Measurements from ENCODE around the gene FAM222A.

The FAM222A gene

DNA sequence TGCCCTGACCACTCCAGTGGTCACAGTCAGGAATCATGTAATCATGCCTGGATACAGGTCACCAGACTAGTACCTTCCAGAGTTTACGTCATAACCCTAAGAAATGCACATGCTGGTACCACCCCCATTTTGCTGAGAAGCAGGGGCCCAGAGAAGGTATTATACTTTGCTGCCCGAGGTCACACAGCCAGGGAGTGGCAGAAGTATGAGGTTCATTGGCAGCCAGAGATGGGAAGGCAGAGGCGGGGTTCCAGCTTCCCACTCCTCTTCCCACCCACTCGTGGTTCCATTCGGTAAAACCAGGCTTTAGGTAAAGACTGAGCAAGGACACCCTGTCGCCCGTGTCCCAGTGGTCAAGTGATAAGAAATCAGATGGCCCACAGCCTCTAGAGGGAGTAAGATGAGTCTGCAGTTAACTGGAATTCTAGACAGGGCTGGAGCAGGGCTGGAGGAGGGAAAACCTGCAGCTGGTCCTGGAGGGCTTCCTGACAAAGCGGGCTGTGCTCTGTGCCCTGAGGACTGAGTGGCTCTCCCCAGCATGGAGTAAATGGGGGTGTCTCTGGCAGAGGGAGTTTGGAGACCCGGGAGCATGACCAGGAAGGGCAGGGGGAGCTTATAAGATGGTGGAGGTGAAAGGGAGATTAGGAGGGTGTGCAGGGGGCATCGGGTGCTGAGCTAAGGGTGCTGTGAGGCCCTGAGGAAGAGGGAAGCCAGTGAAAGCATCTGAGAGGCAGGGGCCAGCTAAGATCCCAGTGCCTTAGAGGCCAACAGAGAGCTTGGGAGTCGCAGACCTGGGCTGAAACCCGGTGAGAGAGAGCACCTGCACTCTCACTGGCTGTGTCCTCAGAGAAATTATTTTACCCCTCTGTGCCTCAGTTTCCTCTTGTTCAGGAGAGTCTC is 5.7 kb downstream of the FAM222A start:
- no peak overlapping the region for H3K4me3 ChIP-seq (ENCODE audit: control insufficient read depth, low read depth, low read length)
- TF ChIP-seq, protein P1, sequence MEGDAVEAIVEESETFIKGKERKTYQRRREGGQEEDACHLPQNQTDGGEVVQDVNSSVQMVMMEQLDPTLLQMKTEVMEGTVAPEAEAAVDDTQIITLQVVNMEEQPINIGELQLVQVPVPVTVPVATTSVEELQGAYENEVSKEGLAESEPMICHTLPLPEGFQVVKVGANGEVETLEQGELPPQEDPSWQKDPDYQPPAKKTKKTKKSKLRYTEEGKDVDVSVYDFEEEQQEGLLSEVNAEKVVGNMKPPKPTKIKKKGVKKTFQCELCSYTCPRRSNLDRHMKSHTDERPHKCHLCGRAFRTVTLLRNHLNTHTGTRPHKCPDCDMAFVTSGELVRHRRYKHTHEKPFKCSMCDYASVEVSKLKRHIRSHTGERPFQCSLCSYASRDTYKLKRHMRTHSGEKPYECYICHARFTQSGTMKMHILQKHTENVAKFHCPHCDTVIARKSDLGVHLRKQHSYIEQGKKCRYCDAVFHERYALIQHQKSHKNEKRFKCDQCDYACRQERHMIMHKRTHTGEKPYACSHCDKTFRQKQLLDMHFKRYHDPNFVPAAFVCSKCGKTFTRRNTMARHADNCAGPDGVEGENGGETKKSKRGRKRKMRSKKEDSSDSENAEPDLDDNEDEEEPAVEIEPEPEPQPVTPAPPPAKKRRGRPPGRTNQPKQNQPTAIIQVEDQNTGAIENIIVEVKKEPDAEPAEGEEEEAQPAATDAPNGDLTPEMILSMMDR (IDR thresholded peaks at IDR 0.05; ENCODE audit: control insufficient read depth, insufficient read depth, low read depth, low read length, missing control alignments): peak; percentile 40
- DNase-seq (ENCODE audit: low read depth): no peak

DNA sequence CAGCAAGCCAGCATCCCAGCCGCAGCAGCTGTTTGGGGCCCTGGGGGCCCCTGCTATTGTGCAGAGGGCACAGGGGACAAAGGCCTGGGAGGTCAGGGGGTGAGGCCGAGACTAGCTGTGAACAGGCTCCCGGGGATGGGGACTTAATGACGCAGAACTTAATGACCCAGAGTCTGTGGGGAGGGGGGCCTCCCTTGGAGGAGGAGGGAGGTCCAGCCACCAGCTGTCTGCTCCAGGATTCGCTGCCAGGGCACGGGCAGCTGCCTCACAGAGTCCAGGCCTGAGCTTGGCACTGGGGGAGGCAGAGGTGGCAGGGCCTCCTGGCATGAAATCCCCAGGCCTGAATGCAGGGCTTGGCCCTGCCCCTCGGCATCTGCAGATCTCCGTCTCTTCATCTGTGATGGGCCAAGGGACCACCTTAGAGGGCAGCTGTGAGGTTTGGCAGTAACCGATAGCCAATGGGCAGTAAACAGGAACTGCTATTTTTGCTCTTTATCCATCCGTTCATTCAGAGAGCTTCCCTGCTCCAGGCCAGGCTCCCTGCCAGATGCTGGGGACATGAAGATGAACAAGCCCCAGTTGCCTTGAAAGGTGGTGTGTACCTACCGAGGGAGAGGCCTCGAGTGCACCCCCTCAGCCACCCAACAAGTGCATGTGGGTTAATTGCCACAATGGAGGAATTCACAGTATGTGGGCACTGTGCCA is 6.7 kb downstream of the FAM222A start:
- H3K4me3 ChIP-seq (ENCODE audit: control insufficient read depth, low read depth, low read length): no peak overlapping the region
- no peak for DNase-seq (ENCODE audit: low read depth)
- TF ChIP-seq, protein P1 (IDR thresholded peaks at IDR 0.05; ENCODE audit: control insufficient read depth, insufficient read depth, low read depth, low read length, missing control alignments): no peak

DNA sequence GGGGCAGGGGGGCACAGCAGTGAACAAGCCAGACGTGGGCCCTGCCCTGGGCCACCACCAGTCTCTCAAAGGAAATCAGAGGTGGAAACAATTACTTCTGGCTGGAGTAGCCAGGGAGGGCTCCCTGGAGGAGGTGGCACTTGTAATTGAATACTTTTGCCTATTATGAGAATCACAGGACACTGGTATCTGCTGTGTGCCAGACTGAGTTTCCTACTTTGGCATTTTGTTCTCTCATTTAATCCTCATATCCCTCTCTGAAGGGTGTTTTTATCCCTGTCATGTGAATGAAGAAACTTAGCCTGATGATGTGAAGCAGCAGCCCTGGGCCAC is 7.2 kb downstream of the FAM222A start:
- no peak for DNase-seq (ENCODE audit: low read depth)
- no peak overlapping the region for H3K4me3 ChIP-seq (ENCODE audit: control insufficient read depth, low read depth, low read length)
- TF ChIP-seq, protein P1 (IDR thresholded peaks at IDR 0.05; ENCODE audit: control insufficient read depth, insufficient read depth, low read depth, low read length, missing control alignments): no peak

DNA sequence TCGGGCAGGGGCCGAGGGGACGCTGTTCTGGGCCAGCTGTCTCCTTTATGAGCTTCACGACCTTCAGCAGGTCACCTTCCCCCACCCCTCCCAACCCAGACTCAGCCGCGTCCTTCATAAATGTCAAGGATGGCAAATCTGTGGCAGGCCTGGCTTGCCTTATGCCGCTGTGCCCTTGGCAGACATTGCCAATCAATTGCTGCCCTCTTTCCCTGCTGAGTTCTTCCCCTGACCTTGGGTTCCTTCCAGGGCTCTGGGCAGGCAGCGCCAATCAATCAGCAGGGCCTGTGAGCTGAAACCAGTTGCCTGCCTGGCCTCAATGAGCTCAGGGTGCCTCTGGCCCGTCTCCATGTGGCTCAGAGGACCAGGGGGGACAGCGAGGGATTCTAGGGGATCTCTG is 7.7 kb downstream of the FAM222A start:
- TF ChIP-seq, protein P1 (IDR thresholded peaks at IDR 0.05; ENCODE audit: control insufficient read depth, insufficient read depth, low read depth, low read length, missing control alignments): no peak
- no peak for DNase-seq (ENCODE audit: low read depth)
- no peak overlapping the region for H3K4me3 ChIP-seq (ENCODE audit: control insufficient read depth, low read depth, low read length)

DNA sequence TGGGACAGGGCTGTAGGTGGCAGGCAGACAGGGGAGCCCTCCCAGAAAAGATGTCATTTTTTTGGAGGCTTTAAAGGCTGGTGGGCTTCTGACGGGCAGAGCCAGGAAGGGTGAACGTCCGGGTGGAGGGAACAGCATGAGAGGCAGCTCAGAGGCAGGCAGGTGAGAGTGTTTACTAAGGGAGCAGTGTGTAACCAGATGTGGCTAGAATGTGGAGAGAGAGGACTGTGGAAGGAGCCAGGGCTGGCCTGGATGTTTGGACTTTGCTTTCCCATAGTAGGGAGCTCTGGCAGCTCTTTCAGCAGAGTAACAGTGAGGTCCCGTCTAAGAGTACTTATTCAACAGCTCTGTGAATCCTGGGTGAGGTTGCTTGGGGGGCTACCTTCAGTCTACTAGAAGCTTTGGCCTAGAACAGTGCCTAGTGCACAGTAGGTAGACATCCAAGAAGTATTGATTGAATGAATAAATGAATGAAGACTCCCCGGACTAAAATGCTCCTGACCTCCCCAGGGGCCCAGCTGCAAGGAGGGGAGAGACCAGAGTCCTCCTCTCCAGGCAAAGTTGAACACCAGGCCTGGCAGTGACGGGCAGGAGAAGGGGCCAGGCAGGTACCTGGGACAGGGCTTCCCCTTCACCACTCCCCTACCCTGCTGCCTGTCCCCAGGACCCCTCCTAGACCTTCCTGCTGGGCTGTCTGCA is 8.5 kb downstream of the FAM222A start:
- TF ChIP-seq, protein P1 (IDR thresholded peaks at IDR 0.05; ENCODE audit: control insufficient read depth, insufficient read depth, low read depth, low read length, missing control alignments): no peak
- H3K4me3 ChIP-seq (ENCODE audit: control insufficient read depth, low read depth, low read length): no peak overlapping the region
- no peak for DNase-seq (ENCODE audit: low read depth)

DNA sequence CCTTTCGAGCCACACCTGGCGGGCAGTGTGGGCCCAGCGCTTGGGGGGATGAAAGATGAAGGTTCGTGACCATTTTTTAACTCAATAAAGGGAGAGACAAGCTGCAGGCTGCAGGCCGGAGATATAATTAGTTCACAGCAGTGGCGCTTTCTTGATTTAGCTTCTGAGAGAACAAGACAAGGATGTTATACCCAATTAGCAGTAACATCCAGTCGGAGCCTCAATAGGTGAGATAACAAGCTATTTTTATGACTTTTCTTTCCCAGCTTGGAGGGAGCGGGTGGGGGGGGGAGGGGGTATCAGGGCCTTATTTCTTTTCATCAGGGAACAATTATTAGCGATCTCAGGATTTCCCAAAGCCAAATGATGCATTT is 9.1 kb downstream of the FAM222A start:
- TF ChIP-seq, protein P1 (IDR thresholded peaks at IDR 0.05; ENCODE audit: control insufficient read depth, insufficient read depth, low read depth, low read length, missing control alignments): no peak
- no peak for DNase-seq (ENCODE audit: low read depth)
- H3K4me3 ChIP-seq (ENCODE audit: control insufficient read depth, low read depth, low read length): no peak overlapping the region
